NCI-H2171 treated with DMSO at 0.1 percent for 48 hours (cell line): ENCODE measurements around the gene MSMO1.
"Not testable (repeated sequence)": the region's sequence is repeated elsewhere in the genome, so short reads cannot be mapped to it uniquely, and the experiment has no call there.

Experiments used
- DNase-seq: peaks from one replicate; lab custom pipeline; 2025; lab: John Stamatoyannopoulos, UW

Gene MSMO1

GRCh38 chr4:165327211-165328100 is at the start of gene MSMO1:
MSMO1 (plus strand) TSS chr4:165327669; CDS start chr4:165333371, 5,702 bp downstream.
- peak; percentile 91 for DNase-seq

GRCh38 chr4:165279531-165279930 is 47.9 kb upstream of the MSMO1 start:
- DNase-seq = not testable (repeated sequence)

GRCh38 chr4:165284697-165285096 is 42.8 kb upstream of the MSMO1 start:
- DNase-seq = not testable (repeated sequence)

- not testable (repeated sequence) for DNase-seq
These were observed 40.7 kb upstream of the MSMO1 start for GRCh38 chr4:165286619-165287340.

GRCh38 chr4:165288226-165288625 is 39.2 kb upstream of the MSMO1 start:
- DNase-seq = peak; percentile 38

- peak; percentile 38 for DNase-seq
These were observed 38.6 kb upstream of the MSMO1 start for GRCh38 chr4:165288639-165289422.

- no peak for DNase-seq
These were observed 38.1 kb upstream of the MSMO1 start for GRCh38 chr4:165289423-165289785.

GRCh38 chr4:165293061-165293460 is 34.4 kb upstream of the MSMO1 start:
- peak; percentile 5 for DNase-seq

- DNase-seq = no peak
These were observed 33.4 kb upstream of the MSMO1 start for GRCh38 chr4:165293927-165294649.

GRCh38 chr4:165294907-165295306 is 32.6 kb upstream of the MSMO1 start:
- no peak for DNase-seq

- DNase-seq = no peak
These were observed 29.8 kb upstream of the MSMO1 start for GRCh38 chr4:165297626-165298025.

- no peak for DNase-seq
These were observed 27.9 kb upstream of the MSMO1 start for GRCh38 chr4:165299399-165300060.

- no peak for DNase-seq
These were observed 25.6 kb upstream of the MSMO1 start for GRCh38 chr4:165301833-165302232.

GRCh38 chr4:165302658-165303057 is 24.8 kb upstream of the MSMO1 start:
- no peak for DNase-seq

- DNase-seq = no peak
These were observed 19.3 kb upstream of the MSMO1 start for GRCh38 chr4:165308166-165308565.

- DNase-seq = no peak
These were observed 18.9 kb upstream of the MSMO1 start for GRCh38 chr4:165308606-165309005.

GRCh38 chr4:165309456-165309855 is 18.0 kb upstream of the MSMO1 start:
- no peak for DNase-seq

- DNase-seq = no peak
These were observed 15.0 kb upstream of the MSMO1 start for GRCh38 chr4:165312506-165312905.

- DNase-seq = no peak
These were observed 8.4 kb upstream of the MSMO1 start for GRCh38 chr4:165319030-165319429.

GRCh38 chr4:165319509-165319908 is 8.0 kb upstream of the MSMO1 start:
- DNase-seq = no peak
